OCI-M2 (cell line): ENCODE measurements around the gene IFT22.
A peak's percentile ranks its signal among the peaks of the same experiment; 100 is the strongest.
"Not testable (repeated sequence)": the region's sequence is repeated elsewhere in the genome, so short reads cannot be mapped to it uniquely, and the experiment has no call there.

Source experiments
- DNase-seq: peaks from one replicate; lab custom pipeline; 2025; ENCODE audit not compliant: unreplicated experiment; lab: John Stamatoyannopoulos, UW

The IFT22 gene

DNA sequence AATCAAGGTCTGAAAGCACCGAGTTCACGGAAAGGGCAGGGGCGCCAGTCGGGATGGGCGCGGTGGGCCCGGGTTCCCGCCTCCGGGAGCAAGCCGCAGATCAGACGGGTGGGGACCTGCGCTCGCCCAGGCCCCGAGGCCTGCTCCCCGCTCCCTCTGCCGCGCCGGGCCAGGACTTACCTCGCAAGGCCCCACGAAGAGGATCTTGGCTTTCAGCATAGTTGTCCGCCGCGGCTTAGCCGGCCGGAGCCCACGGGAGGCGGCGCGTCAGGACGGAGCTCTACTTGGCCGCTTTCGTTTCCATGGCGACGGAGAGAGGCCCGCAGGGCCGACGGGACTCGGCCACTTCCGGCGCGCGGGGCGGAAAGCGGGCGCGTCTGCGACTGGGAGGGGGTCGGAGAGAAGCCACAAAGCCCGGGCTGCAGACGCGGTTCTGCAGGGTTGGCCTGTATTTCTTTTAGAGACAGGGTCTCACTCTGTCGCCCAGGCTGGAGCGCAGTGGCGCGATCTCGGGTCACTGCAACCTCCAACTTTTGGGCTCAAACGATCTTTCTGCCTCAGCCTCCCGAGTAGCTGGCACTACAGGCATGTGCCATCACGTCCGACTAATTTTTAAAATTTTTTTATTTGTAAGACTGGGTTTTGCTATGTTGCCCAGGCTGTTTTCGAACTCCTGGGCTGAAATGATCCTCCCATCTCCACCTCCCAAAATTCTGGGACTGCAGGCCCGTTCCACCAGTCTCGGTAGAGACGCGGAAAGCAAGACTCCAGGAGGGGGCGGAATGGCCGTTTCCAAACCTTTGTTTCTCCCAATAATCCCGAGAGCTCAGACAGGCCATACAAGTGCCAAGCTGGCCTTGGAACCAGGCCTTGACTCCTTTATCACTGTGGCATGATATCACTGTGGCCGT lies at the start of gene IFT22:
Gene IFT22 (minus strand): TSS at position 322 of the 911 bp plus-strand sequence. CDS start 103 bp downstream, at position 219.
- DNase-seq: peak; percentile 9

DNA sequence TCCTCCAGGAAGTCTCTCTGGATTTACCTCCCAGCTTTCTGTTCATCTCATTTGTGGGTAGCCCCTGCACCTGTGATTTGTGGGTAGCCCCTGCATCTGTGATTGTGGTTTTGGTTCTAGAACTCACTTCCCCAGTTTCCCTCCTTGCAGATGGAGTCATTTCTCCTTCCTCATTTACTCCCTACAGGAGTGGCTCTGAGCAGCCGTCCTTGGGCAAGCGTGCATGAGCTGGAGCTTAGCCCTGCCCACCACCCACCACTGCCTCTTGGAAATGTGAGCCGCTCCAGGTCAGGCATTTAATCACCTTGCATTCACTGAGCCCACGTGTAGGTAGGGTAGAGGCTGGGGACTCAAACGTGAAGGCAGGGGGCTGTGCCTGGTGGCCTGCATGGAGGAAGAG lies 49.2 kb upstream of the IFT22 start:
- DNase-seq: no peak

DNA sequence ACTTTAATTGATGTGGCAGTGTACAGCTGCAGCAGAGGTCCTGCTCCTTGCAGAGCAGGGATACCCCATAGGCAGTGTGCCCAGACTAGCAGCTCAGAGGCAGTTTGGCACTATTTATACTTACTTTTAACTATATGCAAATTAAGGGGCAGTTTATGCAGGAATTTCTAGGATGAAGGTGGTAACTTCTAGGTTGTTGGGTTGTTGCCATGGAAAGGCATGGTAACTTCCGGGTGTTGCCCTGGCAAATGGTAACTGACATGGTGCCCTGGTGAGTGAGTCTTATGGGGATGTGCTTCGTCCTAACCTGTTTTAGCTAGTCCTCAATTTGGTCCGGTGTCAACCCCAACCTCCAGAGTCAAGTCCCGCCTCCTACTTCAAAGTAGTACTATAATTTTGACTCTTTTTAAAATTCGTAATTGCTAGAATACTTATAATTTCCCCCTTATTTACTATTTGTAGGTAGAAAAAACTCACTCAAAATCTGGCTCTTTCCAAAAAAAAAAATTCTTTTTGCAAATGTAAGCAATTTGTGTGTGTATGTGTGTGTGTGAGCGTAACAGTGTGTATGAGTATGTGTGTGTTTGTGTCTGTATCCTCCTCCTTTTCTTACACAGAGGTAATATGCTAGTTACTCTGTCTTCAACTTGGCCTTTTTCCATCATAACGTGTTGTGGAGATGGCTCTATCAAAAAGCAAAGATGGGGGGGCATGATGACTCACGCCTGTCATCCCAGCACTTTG lies 47.0 kb upstream of the IFT22 start:
- no peak for DNase-seq

DNA sequence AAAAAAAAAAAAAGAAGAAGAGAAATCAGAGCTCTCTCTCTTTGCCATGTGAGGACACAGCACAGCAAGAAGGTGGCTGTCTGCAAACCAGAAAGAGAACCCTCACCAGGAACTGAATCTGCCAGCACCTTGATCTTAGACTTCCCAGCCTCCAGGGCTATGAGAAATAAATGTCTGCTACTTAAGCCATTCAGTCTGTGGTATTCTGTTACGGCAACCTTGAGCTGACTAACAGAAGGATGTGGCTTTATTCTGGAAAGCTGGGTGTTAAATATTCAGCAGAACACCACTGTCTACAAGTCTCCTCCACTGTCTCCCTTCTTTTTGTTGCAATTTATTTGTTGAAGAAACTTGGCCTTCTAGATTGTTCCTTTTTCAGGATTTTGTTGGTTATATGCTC lies 46.1 kb upstream of the IFT22 start:
- no peak for DNase-seq

DNA sequence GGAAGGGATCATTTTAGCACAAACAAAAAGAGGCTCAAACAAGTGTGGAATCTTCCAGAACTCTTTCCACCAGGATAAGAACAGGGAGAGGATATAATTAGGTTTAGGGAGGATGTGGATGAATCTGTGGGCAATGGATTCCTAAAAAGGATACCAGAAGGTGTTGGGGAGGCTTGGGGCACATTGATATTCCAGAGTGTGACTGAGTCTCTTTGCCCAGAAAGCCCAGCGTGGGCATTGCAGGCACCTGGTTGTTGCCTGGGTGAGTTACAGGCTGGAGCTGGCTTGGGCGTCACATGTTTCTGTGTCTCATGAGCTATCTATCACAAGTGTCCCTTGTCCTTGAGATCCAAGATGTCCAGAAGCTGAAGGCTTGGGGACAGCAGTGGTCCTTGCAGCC lies 44.3 kb upstream of the IFT22 start:
- DNase-seq: no peak

DNA sequence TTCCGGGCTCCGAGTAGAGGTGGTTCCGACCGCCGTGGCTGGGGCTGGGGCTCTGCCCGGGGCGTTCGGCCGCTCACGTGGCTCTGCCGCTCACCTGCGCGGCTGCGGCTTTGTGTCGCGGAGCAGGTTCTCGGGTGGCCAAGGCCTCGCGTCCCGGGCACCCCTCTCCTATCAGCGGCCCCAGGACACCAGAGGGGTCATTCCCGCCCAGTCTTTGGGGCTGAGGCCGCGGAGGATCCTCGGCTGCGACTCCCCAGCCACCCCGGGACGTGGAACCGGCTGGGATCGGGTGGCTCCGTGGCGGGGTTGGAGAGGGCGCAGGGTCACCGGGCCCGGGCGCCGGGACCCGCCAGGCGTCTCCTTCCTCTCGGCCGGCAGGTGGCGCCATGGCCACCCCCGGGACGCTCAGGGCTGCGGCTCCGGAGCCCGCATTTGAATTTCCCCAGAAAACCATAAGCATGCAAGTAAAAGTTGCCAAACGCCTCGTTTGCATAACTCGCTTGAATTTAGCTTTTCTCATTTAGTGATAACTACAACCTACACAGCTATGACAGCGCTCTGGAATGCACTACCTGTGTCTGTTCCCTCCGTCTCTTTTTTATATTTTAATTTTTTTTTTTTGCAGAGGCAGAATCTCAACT lies 42.2 kb upstream of the IFT22 start:
- no peak for DNase-seq

DNA sequence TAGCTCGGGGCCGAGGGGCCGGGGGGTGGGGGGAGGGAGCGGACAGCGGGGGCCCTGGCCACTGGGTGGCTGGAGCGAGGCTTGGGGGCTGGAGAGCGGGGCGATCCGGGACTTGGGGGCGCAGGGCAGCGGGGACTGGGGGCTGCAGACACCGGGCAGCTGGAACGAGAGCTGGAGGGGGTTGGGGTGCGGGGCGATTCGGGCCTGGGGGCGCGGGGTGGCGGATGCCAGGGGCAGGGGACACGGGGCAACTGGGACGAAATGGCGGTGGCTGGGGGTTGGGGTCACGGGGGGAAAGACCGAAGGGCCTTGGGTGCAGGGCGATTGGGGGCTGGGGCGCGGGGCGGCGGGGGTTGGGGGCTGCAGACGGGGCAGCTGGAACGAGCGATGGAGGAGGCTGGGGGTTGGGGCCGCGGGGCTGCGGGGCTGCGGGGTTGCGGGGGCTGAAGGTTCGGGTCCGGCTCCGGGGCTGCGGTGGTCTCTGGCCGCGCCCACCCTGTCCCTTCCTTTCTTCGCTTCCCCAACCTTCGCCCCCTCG lies 41.7 kb upstream of the IFT22 start:
- no peak for DNase-seq

DNA sequence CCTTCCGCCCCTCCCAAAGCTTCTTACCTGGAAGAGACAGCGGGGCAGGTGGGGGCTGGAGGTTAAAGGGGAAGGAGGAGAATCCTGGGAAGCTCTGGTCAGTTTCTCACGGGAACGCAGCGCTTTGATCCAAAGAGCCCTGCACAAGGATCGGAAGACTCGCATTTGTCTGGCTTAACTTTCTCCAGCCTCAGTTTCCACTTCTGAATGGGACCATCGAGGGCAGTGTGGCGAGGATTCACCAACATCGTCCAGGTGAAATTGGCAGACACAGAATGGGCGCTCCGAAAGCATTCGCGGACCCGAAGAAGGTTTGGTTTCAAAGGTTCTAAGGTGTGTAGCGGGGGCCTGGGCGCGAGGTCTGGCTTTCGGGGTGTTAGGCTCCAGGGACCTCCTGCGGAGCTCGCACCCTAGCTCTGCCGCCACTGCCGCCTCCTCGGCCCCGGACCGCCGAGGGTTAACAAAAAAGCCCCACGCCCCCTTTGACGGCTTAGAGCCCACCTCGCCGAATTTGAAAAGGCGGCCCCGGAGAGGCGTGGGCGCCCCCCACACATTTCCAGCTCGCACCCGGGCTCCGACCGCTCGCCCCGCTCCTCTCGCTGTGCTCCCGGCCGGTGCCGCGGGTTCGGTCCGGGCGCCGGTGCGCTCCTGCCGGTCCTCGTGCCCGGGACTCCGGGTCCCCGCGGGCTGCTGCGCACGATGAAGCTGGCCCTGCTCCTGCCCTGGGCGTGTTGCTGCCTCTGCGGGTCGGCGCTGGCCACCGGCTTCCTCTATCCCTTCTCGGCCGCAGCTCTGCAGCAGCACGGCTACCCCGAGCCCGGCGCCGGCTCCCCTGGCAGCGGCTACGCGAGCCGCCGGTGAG lies 41.0 kb upstream of the IFT22 start, which contains the start of gene COL26A1:
Gene COL26A1 (plus strand): TSS at position 542 of the 862 bp plus-strand sequence. CDS start 158 bp downstream, at position 700.
- DNase-seq: no peak

DNA sequence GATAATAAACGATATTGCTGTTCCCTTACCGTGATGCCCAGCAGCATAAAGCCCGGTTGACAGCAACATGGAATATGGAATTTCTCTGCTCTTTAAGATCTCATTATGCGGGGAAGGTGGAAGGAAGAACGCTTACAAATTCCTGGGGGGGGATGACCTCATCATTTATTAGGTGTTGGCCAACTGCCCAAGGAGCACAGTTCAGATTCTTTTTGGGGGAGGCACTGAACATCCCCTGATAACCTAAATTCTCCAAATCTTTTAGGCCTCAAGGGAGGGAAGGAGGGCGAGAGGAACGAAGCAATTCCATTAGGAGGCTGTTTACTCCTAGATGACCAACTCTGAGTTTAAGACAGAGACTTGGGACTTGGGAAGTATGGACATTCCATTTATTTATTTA lies 35.8 kb upstream of the IFT22 start:
- DNase-seq: no peak

DNA sequence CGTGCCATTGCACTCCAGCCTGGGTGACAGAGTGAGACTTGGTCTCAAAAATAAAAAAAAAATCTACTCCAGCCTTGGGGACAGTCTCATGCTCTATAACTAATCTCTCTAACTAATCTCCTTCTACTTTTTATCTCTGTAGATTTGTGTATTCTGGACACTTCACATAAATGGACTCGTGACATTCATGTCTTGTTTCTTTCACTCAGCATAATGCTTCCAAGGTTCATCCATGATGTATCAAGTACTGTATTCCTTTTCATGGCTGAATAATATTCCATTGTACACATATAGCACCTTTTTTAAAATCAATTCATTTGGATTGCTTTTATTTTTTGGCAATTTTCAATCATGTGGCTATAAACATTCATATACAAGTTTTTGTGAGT lies 31.3 kb upstream of the IFT22 start:
- DNase-seq: no peak

DNA sequence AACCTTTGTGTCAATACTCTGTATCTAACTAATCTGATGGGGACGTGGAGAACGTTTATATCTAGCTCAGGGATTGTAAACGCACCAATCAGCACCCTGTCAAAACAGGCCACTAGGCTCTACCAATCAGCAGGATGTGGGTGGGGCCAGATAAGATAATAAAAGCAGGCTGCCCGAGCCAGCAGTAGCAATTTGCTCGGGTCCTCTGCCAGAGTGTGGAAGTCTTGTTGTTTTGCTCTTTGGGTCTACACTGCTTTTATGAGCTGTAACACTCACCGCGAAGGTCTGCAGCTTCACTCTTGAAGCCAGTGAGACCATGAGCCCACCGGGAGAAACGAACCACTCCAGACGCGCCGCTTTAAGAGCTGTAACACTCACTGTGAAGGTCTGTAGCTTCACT lies 27.7 kb upstream of the IFT22 start:
- not testable (repeated sequence) for DNase-seq

DNA sequence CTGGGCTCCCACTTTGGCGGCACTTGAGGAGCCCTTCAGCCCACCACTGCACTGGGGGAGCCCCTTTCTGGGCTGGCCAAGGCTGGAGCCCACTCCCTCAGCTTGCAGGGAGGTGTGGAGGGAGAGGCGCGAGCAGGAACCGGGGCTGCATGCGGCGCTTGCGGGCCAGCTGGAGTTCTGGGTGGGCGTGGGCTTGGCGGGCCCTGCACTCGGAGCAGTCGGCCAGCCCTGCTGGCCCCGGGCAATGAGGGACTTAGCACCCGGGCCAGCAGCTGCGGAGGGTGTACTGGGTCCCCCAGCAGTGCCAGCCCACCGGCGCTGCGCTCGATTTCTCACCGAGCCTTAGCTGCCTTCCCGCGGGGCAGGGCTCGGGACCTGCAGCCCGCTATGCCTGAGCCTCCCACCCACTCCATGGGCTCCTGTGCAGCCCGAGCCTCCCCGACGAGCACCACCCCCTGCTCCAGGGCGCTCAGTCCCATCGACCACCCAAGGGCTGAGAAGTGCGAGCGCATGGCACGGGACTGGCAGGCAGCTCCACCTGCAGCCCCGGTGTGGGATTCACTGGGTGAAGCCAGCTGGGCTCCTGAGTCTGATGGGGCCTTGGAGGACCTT lies 26.9 kb upstream of the IFT22 start:
- not testable (repeated sequence) for DNase-seq

DNA sequence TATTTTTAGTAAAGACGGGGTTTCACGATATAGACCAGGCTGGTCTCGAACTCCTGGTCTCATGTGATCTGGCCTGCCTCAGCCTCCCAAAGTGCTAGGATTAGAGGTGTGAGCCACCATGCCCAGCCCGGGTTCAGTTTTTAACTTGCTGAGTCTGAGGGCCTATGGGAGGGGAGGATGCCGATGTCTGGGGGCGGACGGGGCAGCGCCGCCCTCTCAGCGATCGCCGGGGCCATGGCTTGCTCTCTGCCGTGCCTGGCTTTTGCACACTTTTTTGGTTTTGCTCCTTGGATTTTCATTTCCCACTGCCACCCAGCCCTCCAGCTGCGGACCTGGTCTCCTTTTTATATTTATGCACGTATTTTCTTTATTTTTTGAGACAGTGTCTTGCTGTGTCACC lies 25.9 kb upstream of the IFT22 start:
- DNase-seq: no peak

DNA sequence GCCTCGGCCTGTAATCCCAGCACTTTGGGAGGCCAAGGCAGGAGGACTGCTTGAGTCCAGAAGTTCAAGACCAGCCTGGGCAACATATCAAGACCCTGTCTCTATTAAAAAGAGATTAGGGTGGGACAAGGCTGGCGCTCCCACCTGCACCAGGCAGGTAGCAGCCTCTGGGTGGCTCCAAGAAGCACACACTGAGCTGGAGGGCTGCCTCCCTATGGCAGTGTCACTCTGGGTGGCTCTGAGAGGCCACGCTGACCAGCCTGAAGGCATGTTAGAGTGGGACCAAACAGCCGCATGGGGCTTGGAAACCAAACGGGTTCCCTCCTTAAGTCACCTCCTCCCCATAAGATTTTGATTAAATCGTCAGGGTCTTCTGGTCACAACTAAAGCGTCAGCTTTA lies 21.3 kb upstream of the IFT22 start:
- DNase-seq: no peak

DNA sequence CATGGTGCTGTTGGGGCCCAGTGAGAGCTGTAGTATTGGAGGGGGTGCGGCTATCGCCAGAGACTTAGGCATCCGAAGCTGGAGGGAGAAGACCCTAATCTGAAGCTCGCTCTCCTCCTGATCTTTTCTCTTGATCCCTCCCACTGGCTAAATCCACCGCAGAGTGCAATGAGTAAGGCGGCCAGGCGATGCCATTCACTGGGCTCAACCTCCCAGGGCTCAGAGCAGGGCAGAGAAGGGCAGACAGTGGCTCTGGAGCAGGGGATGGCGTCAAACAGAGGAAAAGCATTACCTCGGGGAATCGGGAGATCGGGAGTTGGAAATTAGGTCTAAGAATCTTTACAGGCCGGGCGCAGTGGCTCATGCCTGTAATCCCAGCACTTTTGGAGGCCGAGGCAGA lies 18.8 kb upstream of the IFT22 start:
- DNase-seq: no peak

DNA sequence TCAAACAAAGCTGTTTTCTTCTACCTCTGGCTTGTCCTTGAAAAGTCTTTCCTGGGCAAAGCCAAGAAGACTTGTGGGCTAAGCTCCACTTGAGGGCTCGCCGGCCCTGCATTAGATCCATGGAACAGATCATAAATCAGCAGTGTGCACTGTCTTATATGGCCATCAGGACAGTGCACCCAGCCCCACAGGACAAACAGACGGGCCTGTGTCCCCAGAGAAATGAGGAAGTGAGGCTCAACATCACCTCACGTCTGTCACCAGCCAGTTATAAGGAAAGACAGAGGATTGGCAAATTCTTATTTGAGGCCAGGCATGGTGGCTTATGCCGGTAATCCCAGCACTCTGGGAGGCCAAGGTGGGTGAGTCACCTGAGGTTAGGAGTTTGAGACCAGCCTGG lies 12.3 kb upstream of the IFT22 start:
- DNase-seq: no peak

DNA sequence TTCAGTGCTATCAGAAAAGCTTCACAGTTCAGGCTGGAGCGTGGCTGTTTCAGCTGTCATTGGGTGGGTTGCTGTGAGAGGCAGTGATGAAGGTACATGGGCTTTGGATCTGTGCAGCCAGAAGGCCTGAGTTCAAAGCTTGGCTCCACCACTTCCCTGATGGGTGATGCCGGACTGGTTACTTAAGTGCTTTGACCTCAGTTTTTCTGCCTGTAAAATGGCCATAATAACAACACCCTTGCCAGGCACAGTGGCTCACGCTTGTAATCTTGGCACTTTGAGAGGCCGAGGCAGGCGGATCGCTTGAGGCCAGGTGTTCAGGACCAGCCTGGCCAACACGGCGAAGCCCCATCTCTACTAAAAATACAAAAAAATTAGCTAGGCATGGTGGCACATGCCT lies 10.4 kb upstream of the IFT22 start:
- no peak for DNase-seq

DNA sequence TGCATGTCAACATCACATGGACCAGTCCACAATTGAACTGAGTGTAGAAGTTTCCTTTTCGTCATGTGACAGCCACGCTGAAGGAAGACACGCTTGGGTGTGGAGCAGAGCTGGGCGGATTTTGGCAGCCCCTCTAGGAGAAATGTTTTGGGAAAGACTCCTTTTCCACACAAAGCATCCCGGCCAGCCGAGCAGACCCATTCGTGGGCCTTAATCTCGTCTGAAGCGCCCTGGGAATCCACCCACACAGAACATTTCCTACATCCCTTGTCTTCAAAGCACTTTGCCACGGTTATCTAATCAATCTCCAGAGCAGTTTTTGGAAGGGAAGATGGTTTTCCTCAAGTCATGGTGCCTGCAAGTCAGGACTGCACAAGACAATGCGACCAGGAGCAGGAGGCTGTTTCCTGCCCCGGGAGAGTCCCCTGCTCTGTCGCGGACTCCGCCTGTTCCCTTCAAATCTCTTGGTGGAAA lies 8.4 kb upstream of the IFT22 start:
- DNase-seq: no peak

DNA sequence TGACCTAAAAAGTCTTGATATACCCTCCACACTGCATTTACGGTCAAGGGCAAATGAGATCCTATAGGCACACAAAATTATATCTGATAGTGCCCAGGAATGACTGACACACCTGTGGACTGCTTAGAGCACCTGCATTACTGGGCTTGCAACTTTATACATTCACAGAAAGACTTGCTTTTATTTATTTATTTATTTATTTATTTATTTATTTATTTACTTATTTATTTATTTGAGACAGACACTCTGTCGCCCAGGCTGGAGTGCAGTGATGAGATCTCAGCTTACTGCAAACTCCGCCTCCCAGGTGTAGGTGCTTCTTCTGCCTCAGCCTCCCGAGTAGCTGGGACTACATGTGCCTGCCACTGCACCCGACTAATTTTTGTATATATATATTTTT lies 6.5 kb upstream of the IFT22 start:
- no peak for DNase-seq

DNA sequence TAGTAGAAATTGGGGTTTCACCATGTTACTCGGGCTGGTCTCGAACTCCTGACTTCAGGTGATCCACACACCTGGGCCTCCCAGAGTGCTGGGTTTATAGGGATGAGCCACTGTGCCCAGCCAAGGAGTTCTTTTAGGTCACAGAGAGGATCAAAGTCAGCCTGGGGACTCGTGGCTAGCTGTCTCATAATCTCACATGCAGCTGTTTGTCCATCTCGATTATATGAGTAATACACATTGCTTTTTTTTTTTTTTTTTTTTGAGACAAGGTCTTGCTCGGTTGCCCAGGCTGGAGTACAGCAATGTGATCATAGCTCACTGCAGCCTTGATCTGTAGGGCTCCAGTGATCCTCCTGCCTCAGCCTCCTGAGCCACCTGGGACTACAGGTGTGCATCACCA lies 2.2 kb downstream of the IFT22 start:
- DNase-seq: no peak
